GM19395 (cell line): ENCODE measurements around the gene PLP1.
A peak's percentile ranks its signal among the peaks of the same experiment; 100 is the strongest.
"Not testable (repeated sequence)": the region's sequence is repeated elsewhere in the genome, so short reads cannot be mapped to it uniquely, and the experiment has no call there.

Source experiments
- ATAC-seq: cut with Tn5 transposase; IDR thresholded peaks from one replicate; pipeline ENCODE4 v1.9.1; 2021; ENCODE audit warnings: mild to moderate bottlenecking, moderate library complexity; ENCODE audit not compliant: unreplicated experiment

Gene PLP1

GRCh38 chrX:103780336-103781061 lies 3.9 kb downstream of the PLP1 start:
- no peak for ATAC-seq

- ATAC-seq, result no peak
Measured at GRCh38 chrX:103781062-103781402, 4.4 kb downstream of the PLP1 start.

- no peak for ATAC-seq
Measured at GRCh38 chrX:103781706-103782105, 5.1 kb downstream of the PLP1 start.

GRCh38 chrX:103782640-103783039 lies 6.0 kb downstream of the PLP1 start:
- no peak for ATAC-seq

GRCh38 chrX:103783196-103783595 lies 6.6 kb downstream of the PLP1 start:
- ATAC-seq, result no peak

GRCh38 chrX:103783971-103784370 lies 7.3 kb downstream of the PLP1 start:
- ATAC-seq, result no peak

- peak; percentile 93 for ATAC-seq
Measured at GRCh38 chrX:103789004-103789403, 12.4 kb downstream of the PLP1 start.

- ATAC-seq, result no peak
Measured at GRCh38 chrX:103791228-103791627, 14.6 kb downstream of the PLP1 start.

GRCh38 chrX:103791826-103792485 lies 15.3 kb downstream of the PLP1 start:
- ATAC-seq, result no peak

- ATAC-seq, result no peak
Measured at GRCh38 chrX:103792916-103793544, 16.4 kb downstream of the PLP1 start.

- ATAC-seq, result no peak
Measured at GRCh38 chrX:103793545-103793940, 16.9 kb downstream of the PLP1 start.

GRCh38 chrX:103794119-103794518 lies 17.5 kb downstream of the PLP1 start:
- no peak for ATAC-seq

- no peak for ATAC-seq
Measured at GRCh38 chrX:103797691-103798090, 21.1 kb downstream of the PLP1 start.

- no peak for ATAC-seq
Measured at GRCh38 chrX:103800318-103800717, 23.7 kb downstream of the PLP1 start.

GRCh38 chrX:103805860-103806259 lies 29.2 kb downstream of the PLP1 start:
- no peak for ATAC-seq

- ATAC-seq, result no peak
Measured at GRCh38 chrX:103806862-103807474, 30.3 kb downstream of the PLP1 start.

GRCh38 chrX:103811858-103812257 lies 35.2 kb downstream of the PLP1 start:
- ATAC-seq, result no peak

- not testable (repeated sequence) for ATAC-seq
Measured at GRCh38 chrX:103817101-103817500, 40.5 kb downstream of the PLP1 start.

- ATAC-seq, result peak; percentile 86
Measured at GRCh38 chrX:103817502-103817901, 40.9 kb downstream of the PLP1 start.

GRCh38 chrX:103818842-103819619 lies 42.4 kb downstream of the PLP1 start:
- no peak for ATAC-seq

- ATAC-seq, result not testable (repeated sequence)
Measured at GRCh38 chrX:103820802-103821201, 44.2 kb downstream of the PLP1 start.
